Neuron (in vitro differentiated cells): ENCODE data around the gene AOPEP.

Source experiments
- H2AFZ ChIP-seq: one replicate; pipeline ENCODE4 v1.6.1; 2013; ENCODE audit warnings: low read depth, mild to moderate bottlenecking, inconsistent platforms, low read length, moderate library complexity
- H3K27me3 ChIP-seq: one replicate; pipeline ENCODE4 v1.6.1; 2013; ENCODE audit warnings: low read length; ENCODE audit not compliant: insufficient read depth
- H3K36me3 ChIP-seq: one replicate; pipeline ENCODE4 v1.6.1; 2013; ENCODE audit warnings: low read length; ENCODE audit not compliant: insufficient read depth
- H3K4me1 ChIP-seq: one replicate; pipeline ENCODE4 v1.6.1; 2013; ENCODE audit warnings: low read length; ENCODE audit not compliant: insufficient read depth
- H3K4me3 ChIP-seq: 2 replicates; pipeline ENCODE4 v1.5.1; 2013; ENCODE audit warnings: mild to moderate bottlenecking, low read length, moderate library complexity
- H3K9me3 ChIP-seq: one replicate; pipeline ENCODE4 v1.6.1; 2013; ENCODE audit warnings: low read length

AOPEP gene

GRCh38 chr9:95071925-95072324 lies 345.4 kb downstream of the AOPEP start:
- Histone ChIP-seq H3K4me1 (no peaks in the 10 kb centered on the region), H3K36me3 (peaks cover 14% of the 10 kb centered on the region), H3K9me3 (no peaks in the 10 kb centered on the region), H3K27me3 (no peaks in the 10 kb centered on the region), H2AFZ (no peak overlapping the region), H3K4me3 (no peak overlapping the region)

GRCh38 chr9:95073042-95073607 lies 346.6 kb downstream of the AOPEP start:
- Histone ChIP-seq H3K27me3 (no peaks in the 10 kb centered on the region), H3K9me3 (no peaks in the 10 kb centered on the region), H3K4me1 (no peaks in the 10 kb centered on the region), H3K36me3 (peaks cover 10% of the 10 kb centered on the region), H2AFZ (no peak overlapping the region), H3K4me3 (no peak overlapping the region)

GRCh38 chr9:95073918-95074317 lies 347.4 kb downstream of the AOPEP start:
- Histone ChIP-seq H3K4me3 (no peak overlapping the region), H3K4me1 (no peaks in the 10 kb centered on the region), H3K9me3 (no peaks in the 10 kb centered on the region), H2AFZ (no peak overlapping the region), H3K36me3 (peaks cover 6% of the 10 kb centered on the region), H3K27me3 (no peaks in the 10 kb centered on the region)

- Histone ChIP-seq H2AFZ (no peak overlapping the region), H3K4me3 (no peak overlapping the region), H3K4me1 (no peaks in the 10 kb centered on the region), H3K9me3 (no peaks in the 10 kb centered on the region), H3K27me3 (no peaks in the 10 kb centered on the region), H3K36me3 (peaks cover 4% of the 10 kb centered on the region)
These were observed 348.1 kb downstream of the AOPEP start for GRCh38 chr9:95074632-95075031.

- peaks cover 4% of the 10 kb centered on the region for H3K36me3 ChIP-seq
- H3K9me3 ChIP-seq = no peaks in the 10 kb centered on the region
- H2AFZ ChIP-seq = no peak overlapping the region
- no peak overlapping the region for H3K4me3 ChIP-seq
- no peaks in the 10 kb centered on the region for H3K4me1 ChIP-seq
- no peaks in the 10 kb centered on the region for H3K27me3 ChIP-seq
These were observed 349.2 kb downstream of the AOPEP start for GRCh38 chr9:95075700-95076099.

GRCh38 chr9:95076696-95077052 lies 350.2 kb downstream of the AOPEP start:
- H3K27me3 ChIP-seq = no peaks in the 10 kb centered on the region
- peaks cover 4% of the 10 kb centered on the region for H3K36me3 ChIP-seq
- H2AFZ ChIP-seq = no peak overlapping the region
- no peak overlapping the region for H3K4me3 ChIP-seq
- H3K9me3 ChIP-seq = no peaks in the 10 kb centered on the region
- H3K4me1 ChIP-seq = peaks cover 8% of the 10 kb centered on the region

- H3K4me3 ChIP-seq = no peak overlapping the region
- H3K36me3 ChIP-seq = peaks cover 7% of the 10 kb centered on the region
- H3K9me3 ChIP-seq = no peaks in the 10 kb centered on the region
- peaks cover 10% of the 10 kb centered on the region for H3K4me1 ChIP-seq
- H3K27me3 ChIP-seq = no peaks in the 10 kb centered on the region
- no peak overlapping the region for H2AFZ ChIP-seq
These were observed 350.7 kb downstream of the AOPEP start for GRCh38 chr9:95077053-95077765.

GRCh38 chr9:95077766-95078370 lies 351.4 kb downstream of the AOPEP start:
- Histone ChIP-seq H2AFZ (no peak overlapping the region), H3K4me1 (peaks cover 10% of the 10 kb centered on the region), H3K9me3 (no peaks in the 10 kb centered on the region), H3K4me3 (no peak overlapping the region), H3K27me3 (no peaks in the 10 kb centered on the region), H3K36me3 (peaks cover 12% of the 10 kb centered on the region)

- H2AFZ ChIP-seq = no peak overlapping the region
- peaks cover 10% of the 10 kb centered on the region for H3K4me1 ChIP-seq
- H3K4me3 ChIP-seq = no peak overlapping the region
- peaks cover 18% of the 10 kb centered on the region for H3K36me3 ChIP-seq
- no peaks in the 10 kb centered on the region for H3K9me3 ChIP-seq
- no peaks in the 10 kb centered on the region for H3K27me3 ChIP-seq
These were observed 352.0 kb downstream of the AOPEP start for GRCh38 chr9:95078511-95078910.

- Histone ChIP-seq H2AFZ (no peak overlapping the region), H3K36me3 (peaks cover 21% of the 10 kb centered on the region), H3K4me1 (peaks cover 10% of the 10 kb centered on the region), H3K9me3 (no peaks in the 10 kb centered on the region), H3K27me3 (no peaks in the 10 kb centered on the region), H3K4me3 (no peak overlapping the region)
These were observed 352.4 kb downstream of the AOPEP start for GRCh38 chr9:95078939-95079338.

- Histone ChIP-seq H3K9me3 (no peaks in the 10 kb centered on the region), H2AFZ (no peak overlapping the region), H3K36me3 (peaks cover 25% of the 10 kb centered on the region), H3K27me3 (no peaks in the 10 kb centered on the region), H3K4me1 (peaks cover 10% of the 10 kb centered on the region), H3K4me3 (no peak overlapping the region)
These were observed 353.0 kb downstream of the AOPEP start for GRCh38 chr9:95079461-95079860.

GRCh38 chr9:95080961-95081647 lies 354.6 kb downstream of the AOPEP start:
- no peak overlapping the region for H2AFZ ChIP-seq
- peaks cover 22% of the 10 kb centered on the region for H3K36me3 ChIP-seq
- no peaks in the 10 kb centered on the region for H3K9me3 ChIP-seq
- no peaks in the 10 kb centered on the region for H3K27me3 ChIP-seq
- H3K4me3 ChIP-seq = no peak overlapping the region
- H3K4me1 ChIP-seq = peaks cover 10% of the 10 kb centered on the region

GRCh38 chr9:95081998-95082397 lies 355.5 kb downstream of the AOPEP start:
- Histone ChIP-seq H3K4me1 (peaks cover 10% of the 10 kb centered on the region), H3K36me3 (peaks cover 28% of the 10 kb centered on the region), H3K4me3 (no peak overlapping the region), H2AFZ (no peak overlapping the region), H3K27me3 (no peaks in the 10 kb centered on the region), H3K9me3 (no peaks in the 10 kb centered on the region)
